Spinal cord (tissue), 10 donors: ENCODE results near the gene ZNF318. TPM values are rescaled to one million over a fixed set of nuclear protein-coding genes. Genes with fewer than 3 reads are reported as not detected.

ENCODE experiments used
- DNase-seq, 6 donors: peaks; one replicate each; pipeline versions ENCODE4 v3.0.0 to v3.0.0-alpha.2; 2013 to 2015; ENCODE audit warnings: low spot score in 6 of 6, low read depth in 4 of 6
- H3K27ac ChIP-seq: one replicate; pipeline ENCODE4 v1.5.1; 2013; ENCODE audit warnings: low read depth, low read length, control low read depth
- H3K27me3 ChIP-seq: one replicate; pipeline ENCODE4 v1.6.1; 2013; ENCODE audit warnings: low read length; ENCODE audit not compliant: control insufficient read depth, insufficient read depth
- H3K36me3 ChIP-seq: one replicate; pipeline ENCODE4 v1.6.1; 2013; ENCODE audit warnings: low read length; ENCODE audit not compliant: control insufficient read depth, insufficient read depth
- H3K4me1 ChIP-seq: one replicate; pipeline ENCODE4 v1.6.1; 2013; ENCODE audit warnings: low read length; ENCODE audit not compliant: control insufficient read depth, insufficient read depth
- H3K4me3 ChIP-seq: one replicate; pipeline ENCODE4 v1.5.1; 2013; ENCODE audit warnings: low read depth, low read length, control low read depth
- H3K9me3 ChIP-seq: one replicate; pipeline ENCODE4 v1.6.1; 2013; ENCODE audit warnings: low read length; ENCODE audit not compliant: control insufficient read depth, insufficient read depth
- WGBS: methylation state at CpG from one replicate; pipeline ENCODE4 v1.1.5; 2013; ENCODE audit warnings: missing lambda C conversion rate; ENCODE audit not compliant: insufficient coverage; 5-methylcytosine and 5-hydroxymethylcytosine counted together
- polyA plus RNA-seq, 2 donors: library from polyadenylated mRNA; unstranded; fragments of 120-200 nt; gene quantifications; one replicate each; pipeline ENCODE4 v1.2.1, GENCODE V29; 2013; ENCODE audit not compliant: insufficient read length in 2 of 2
- total RNA-seq, 2 donors: library from RNA; depleted of rRNA in 1 of 2; stranded (reverse); fragments of 120-200 nt in 1 of 2; fragments of >200 nt in 1 of 2; gene quantifications; one replicate each; pipeline versions ENCODE4 v1.2.3 to v1.2.4, GENCODE V29; 2013 to 2014
- donor health status: healthy.

The ZNF318 gene
- total and polyA plus RNA-seq, 4 donors = 17.7 to 29.2 (median 23.6) TPM

- DNase-seq = no peak
- H3K4me1 ChIP-seq = no peaks in the 10 kb centered on the region
- no peaks in the 10 kb centered on the region for H3K27me3 ChIP-seq
- H3K27ac ChIP-seq = no peak overlapping the region
- H3K4me3 ChIP-seq = no peak overlapping the region
- no peaks in the 10 kb centered on the region for H3K9me3 ChIP-seq
- no CpG with 5 or more reads among the region's 1 CpG for WGBS
- peaks cover 28% of the 10 kb centered on the region for H3K36me3 ChIP-seq
Observed at GRCh38 chr6:43328528-43328927, 40.9 kb downstream of the ZNF318 start.

DNA sequence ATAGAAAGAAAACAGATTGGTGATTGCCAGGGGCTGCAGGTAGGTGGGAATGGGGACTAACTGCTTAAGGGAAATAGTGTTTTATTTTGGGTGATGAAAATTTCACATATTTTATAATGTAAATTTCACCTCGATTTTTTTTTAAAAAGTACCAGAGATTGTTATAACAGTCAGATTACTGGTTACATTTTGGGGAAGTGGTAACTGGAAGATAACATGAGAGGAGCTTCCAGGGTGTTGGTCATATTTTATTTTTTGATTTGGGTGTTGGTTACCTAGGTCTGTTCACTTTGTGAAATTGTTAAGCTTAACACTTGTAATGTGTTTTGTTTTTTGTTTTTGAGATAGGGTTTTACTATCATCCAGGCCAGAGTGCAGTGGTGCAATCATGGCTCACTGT is 43.6 kb downstream of the ZNF318 start:
- Histone ChIP-seq H3K4me1 (no peaks in the 10 kb centered on the region), H3K9me3 (no peaks in the 10 kb centered on the region), H3K27me3 (no peaks in the 10 kb centered on the region), H3K36me3 (peaks cover 29% of the 10 kb centered on the region), H3K4me3 (no peak overlapping the region), H3K27ac (no peak overlapping the region)
- DNase-seq = no peak
- no CpG with 5 or more reads among the region's 1 CpG for WGBS

- no peak overlapping the region for H3K27ac ChIP-seq
- H3K27me3 ChIP-seq = no peaks in the 10 kb centered on the region
- no peak overlapping the region for H3K4me3 ChIP-seq
- H3K36me3 ChIP-seq = no peaks in the 10 kb centered on the region
- H3K9me3 ChIP-seq = no peaks in the 10 kb centered on the region
- WGBS = no CpG with 5 or more reads among the region's 2 CpGs
- H3K4me1 ChIP-seq = no peaks in the 10 kb centered on the region
- DNase-seq = no peak
Observed at GRCh38 chr6:43318011-43318410, 51.4 kb downstream of the ZNF318 start.

- no peaks in the 10 kb centered on the region for H3K9me3 ChIP-seq
- DNase-seq = no peak
- H3K27ac ChIP-seq = no peak overlapping the region
- H3K4me1 ChIP-seq = peaks cover 1% of the 10 kb centered on the region
- peaks cover 2% of the 10 kb centered on the region for H3K36me3 ChIP-seq
- no peaks in the 10 kb centered on the region for H3K27me3 ChIP-seq
- no peak overlapping the region for H3K4me3 ChIP-seq
- WGBS = no CpG with 5 or more reads among the region's 1 CpG
Observed at GRCh38 chr6:43313813-43314212, 55.6 kb downstream of the ZNF318 start.

- WGBS = 83% methylated on average over 1 of the region's 3 CpGs
Observed at GRCh38 chr6:43311666-43312065, 57.8 kb downstream of the ZNF318 start.

DNA sequence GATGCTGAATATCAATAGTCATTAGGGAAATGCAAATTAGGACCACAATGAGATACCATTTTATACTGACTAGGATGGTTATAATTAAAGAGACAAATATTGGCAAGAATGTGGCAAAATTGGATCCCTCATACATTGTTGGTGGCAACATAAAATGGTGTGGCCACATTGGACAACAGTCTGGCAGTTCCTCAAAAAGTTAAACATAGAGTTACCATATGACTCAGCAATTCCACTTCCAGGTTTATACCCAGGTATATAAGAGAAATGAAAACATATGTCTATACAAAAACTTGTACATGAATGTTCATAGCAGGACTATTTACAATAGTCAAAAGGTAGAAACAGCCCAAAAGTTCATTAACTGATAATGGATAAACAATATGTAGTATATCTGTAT is 58.8 kb downstream of the ZNF318 start:
- DNase-seq = no peak
- H3K4me1 ChIP-seq = peaks cover 14% of the 10 kb centered on the region
- H3K27ac ChIP-seq = no peak overlapping the region
- no peaks in the 10 kb centered on the region for H3K27me3 ChIP-seq
- peaks cover 10% of the 10 kb centered on the region for H3K36me3 ChIP-seq
- no peaks in the 10 kb centered on the region for H3K9me3 ChIP-seq
- no peak overlapping the region for H3K4me3 ChIP-seq

More at GRCh38 chr6:43311666-43312065, 57.8 kb downstream of the ZNF318 start:
- Histone ChIP-seq H3K4me3 (no peak overlapping the region), H3K36me3 (peaks cover 10% of the 10 kb centered on the region), H3K4me1 (peaks cover 14% of the 10 kb centered on the region), H3K9me3 (no peaks in the 10 kb centered on the region), H3K27me3 (no peaks in the 10 kb centered on the region), H3K27ac (no peak overlapping the region)
- no peak for DNase-seq

- no CpG with 5 or more reads among the region's 2 CpGs for WGBS
- peaks cover 10% of the 10 kb centered on the region for H3K36me3 ChIP-seq
- no peak overlapping the region for H3K4me3 ChIP-seq
- peaks cover 14% of the 10 kb centered on the region for H3K4me1 ChIP-seq
- no peak overlapping the region for H3K27ac ChIP-seq
- no peak for DNase-seq
- H3K27me3 ChIP-seq = no peaks in the 10 kb centered on the region
- no peaks in the 10 kb centered on the region for H3K9me3 ChIP-seq
Observed at GRCh38 chr6:43310134-43310533, 59.3 kb downstream of the ZNF318 start.

GRCh38 chr6:43308990-43309477 is 60.4 kb downstream of the ZNF318 start:
- peak overlapping the region; percentile 34 for H3K4me3 ChIP-seq
- peaks cover 14% of the 10 kb centered on the region for H3K4me1 ChIP-seq
- H3K36me3 ChIP-seq = peaks cover 10% of the 10 kb centered on the region
- no peak for DNase-seq
- H3K9me3 ChIP-seq = no peaks in the 10 kb centered on the region
- H3K27me3 ChIP-seq = no peaks in the 10 kb centered on the region
- no peak overlapping the region for H3K27ac ChIP-seq
- 51% methylated on average over 3 of the region's 9 CpGs for WGBS

- H3K27ac ChIP-seq = no peak within 1 kb of the TSS
- H3K4me1 ChIP-seq = peaks cover 14% of the 10 kb centered on the region
- H3K36me3 ChIP-seq = peaks cover 10% of the 10 kb centered on the region
- peak within 1 kb of the TSS; percentile 34 for H3K4me3 ChIP-seq
- peak in 3 of 6 donors; percentile 15 to 83 (median 60) for DNase-seq
- 8% methylated on average over 38 of the region's 39 CpGs for WGBS
- H3K27me3 ChIP-seq = no peaks in the 10 kb centered on the region
- H3K9me3 ChIP-seq = no peaks in the 10 kb centered on the region
Observed at GRCh38 chr6:43308101-43308989, 61.1 kb downstream of the ZNF318 start, which contains the start of gene CRIP3. Gene CRIP3, minus strand, starts transcription at chr6:43308826. Its CDS starts 34 bp downstream, at chr6:43308792.
